ENCODE data around the gene EMC9. TPM values are rescaled to one million over a fixed set of nuclear protein-coding genes. Genes with fewer than 3 reads are reported as not detected.
"Not testable (repeated sequence)": the region's sequence is repeated elsewhere in the genome, so short reads cannot be mapped to it uniquely, and the experiment has no call there.

The EMC9 gene
- total RNA-seq, 2 experiments from 2014 or later, result 39.1 to 40.1 TPM

DNA sequence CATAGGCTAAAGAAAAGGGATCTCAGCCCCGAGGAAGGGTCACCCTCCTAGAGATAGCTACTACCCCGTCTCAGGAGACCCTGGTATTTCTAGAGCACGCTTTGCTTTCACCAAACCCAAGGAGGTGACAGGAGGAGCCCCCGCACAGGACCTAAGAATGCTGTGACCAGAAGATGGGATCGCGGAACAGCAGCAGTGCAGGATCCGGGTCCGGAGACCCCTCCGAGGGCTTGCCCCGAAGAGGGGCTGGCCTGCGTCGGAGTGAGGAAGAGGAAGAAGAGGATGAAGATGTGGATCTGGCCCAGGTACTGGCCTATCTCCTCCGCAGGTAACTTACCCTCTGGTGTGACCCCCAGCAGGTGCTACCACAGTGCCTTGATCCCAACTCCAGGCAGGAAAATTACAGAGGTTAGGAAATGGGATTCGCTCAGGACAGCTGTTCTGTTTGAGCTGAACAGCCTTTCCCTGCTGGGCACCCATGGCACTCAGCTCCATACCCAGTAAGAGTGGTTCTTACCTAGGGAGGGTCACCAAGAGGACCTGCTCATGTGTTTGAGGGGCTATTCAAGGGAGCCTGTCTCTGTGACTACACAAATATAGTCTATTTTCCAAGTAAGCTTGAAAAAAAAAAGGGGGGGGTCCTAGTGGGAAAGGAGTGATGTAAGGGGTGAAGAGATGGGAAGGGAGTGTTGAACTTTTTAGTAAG lies 25.8 kb downstream of the EMC9 start:
- Mint-ChIP-seq H3K27ac (peak overlapping the region; percentile 99), H3K4me3 (peak overlapping the region; percentile 95), H3K9me3 (no peaks in the 10 kb centered on the region), H3K36me3 (peaks cover 17% of the 10 kb centered on the region), H3K4me1 (peaks cover 21% of the 10 kb centered on the region), H3K27me3 (no peaks in the 10 kb centered on the region)
- DNase-seq, result no peak

DNA sequence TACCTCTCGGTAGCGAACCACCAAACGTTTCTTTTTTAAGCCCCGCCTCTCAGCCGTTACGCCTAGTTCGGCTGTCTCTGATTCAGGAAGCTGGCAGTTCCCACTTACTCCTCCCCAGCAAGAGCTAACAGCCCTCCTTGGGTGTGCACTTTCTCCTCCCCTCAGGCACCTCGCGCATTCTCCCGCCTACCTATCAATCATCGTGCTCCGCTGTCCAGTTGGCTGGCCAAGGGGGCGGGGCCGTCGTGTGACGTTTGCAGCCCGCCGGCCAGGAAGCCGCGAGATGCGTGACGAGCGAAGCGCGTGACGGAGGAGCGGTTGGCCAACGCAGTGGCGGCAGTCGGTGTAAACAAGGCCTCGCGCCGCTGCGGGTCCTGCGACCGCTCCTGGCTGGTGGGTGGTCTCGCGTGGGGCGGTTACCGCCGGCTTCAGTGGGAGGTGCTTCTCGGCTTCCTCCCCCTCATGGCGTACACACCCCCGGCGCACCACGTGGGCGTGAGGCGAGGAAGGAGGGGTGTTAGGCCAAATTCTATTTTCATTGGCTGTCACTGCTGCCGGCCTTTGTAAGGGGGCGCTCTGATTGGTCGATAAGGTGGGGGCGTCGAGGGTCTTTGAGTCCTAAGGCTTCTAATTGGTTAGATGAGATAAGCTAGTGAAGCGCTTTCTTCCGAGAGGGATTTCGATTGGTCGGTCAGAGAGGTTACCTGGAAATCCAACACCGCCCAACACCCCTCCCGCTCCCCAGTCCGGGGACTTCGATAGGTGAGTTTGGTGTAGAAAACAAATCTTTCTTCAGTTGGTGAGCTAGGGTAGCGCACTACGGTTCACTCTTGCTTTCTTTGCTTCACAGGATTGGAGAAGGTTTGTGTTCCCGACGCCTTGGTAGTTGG lies 26.6 kb downstream of the EMC9 start, which contains the start of the genes DCAF11 and NRL:
Gene DCAF11 (plus strand): TSS at position 246 of the 890 bp plus-strand sequence. CDS start 818 bp downstream, outside the sequence.
Gene NRL (minus strand): TSS at position 418 of the 890 bp plus-strand sequence. CDS start 32,101 bp downstream, outside the sequence.
- H3K27ac Mint-ChIP-seq, result peak within 1 kb of the TSS; percentile 99
- H3K27me3 Mint-ChIP-seq, result no peaks in the 10 kb centered on the region
- no peaks in the 10 kb centered on the region for H3K9me3 Mint-ChIP-seq
- H3K36me3 Mint-ChIP-seq, result peaks cover 17% of the 10 kb centered on the region
- peak within 1 kb of the TSS; percentile 95 for H3K4me3 Mint-ChIP-seq
- peak; percentile 99 for DNase-seq
- H3K4me1 Mint-ChIP-seq, result peaks cover 22% of the 10 kb centered on the region

DNA sequence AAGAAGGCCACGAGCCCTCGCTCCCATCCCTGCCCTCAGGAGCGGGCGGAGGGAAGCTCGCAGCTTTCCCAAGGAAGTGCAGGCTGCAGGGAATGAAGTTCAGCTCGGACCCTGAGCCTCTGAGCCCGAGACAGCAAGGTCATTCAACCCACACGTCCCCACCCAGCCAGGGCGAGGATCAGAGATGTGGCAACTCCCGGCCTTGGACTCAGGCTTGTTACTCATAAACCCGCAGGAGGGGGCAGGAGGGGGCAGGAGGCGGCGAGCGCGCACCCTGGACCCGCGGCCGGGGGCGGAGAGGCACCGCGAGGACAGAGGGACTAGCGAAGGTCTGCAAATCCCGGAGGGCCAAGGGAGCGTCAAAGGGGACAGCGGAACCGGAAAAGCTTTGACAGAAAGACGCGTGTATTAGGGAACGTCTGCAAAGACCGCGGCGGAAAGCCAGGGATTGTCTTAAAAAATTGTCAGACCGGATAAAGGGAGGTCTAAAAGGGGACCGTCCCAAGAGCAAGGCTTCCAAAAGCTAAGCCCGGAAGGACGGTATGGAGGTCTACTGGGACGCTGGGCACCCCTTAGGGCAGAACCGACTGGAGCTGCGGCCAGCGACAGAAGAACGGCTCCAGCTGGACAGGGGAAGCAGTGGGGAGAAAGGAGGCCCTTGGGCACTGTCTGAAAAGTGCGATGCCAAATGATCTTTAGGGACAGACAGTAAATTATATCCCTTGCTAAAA lies 27.4 kb downstream of the EMC9 start:
- H3K4me3 Mint-ChIP-seq, result peak overlapping the region; percentile 95
- peaks cover 22% of the 10 kb centered on the region for H3K4me1 Mint-ChIP-seq
- H3K27me3 Mint-ChIP-seq, result no peaks in the 10 kb centered on the region
- H3K9me3 Mint-ChIP-seq, result no peaks in the 10 kb centered on the region
- peaks cover 17% of the 10 kb centered on the region for H3K36me3 Mint-ChIP-seq
- peak; percentile 87 for DNase-seq
- peak overlapping the region; percentile 99 for H3K27ac Mint-ChIP-seq

DNA sequence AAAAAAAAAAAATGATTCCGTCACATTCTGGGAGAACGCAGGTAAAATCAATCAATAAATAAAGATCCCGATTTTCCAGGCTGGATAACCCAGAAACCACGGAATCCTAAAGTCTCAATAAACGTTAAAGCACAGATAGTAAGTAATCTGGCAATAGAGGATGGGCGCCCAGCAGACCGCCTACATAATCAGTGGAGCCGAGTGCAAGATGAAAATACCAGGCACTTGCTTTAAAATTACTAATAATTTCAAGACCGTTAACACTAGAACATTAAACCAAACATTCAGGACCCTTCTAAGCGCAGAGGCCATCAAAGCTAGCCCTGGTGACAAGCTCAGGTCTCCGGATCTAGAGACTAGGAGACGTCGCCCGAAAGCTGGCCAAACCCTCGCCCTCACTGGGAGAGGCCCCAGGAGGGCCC lies 28.0 kb downstream of the EMC9 start:
- H3K27me3 Mint-ChIP-seq, result no peaks in the 10 kb centered on the region
- H3K9me3 Mint-ChIP-seq, result no peaks in the 10 kb centered on the region
- H3K4me3 Mint-ChIP-seq, result peak overlapping the region; percentile 95
- peaks cover 28% of the 10 kb centered on the region for H3K4me1 Mint-ChIP-seq
- DNase-seq, result no peak
- peak overlapping the region; percentile 99 for H3K27ac Mint-ChIP-seq
- H3K36me3 Mint-ChIP-seq, result peaks cover 12% of the 10 kb centered on the region

DNA sequence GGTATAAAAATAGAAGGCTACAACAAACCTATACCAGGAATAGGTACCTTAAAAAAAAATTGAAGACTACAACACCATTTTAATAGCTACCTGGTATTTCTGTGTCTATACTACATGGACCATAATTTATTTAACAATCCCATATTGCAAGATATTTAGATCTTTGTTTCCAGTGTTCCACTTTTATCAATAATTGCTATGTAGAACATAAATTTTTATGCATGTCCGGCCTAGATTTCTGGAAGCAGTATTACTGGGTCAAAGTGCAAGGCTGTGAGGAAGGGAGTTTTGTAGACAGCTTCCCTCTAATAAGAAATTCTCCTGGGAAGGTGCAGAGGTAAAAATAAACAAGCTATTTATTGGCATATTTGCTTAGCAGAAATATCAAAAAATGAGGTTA lies 30.9 kb downstream of the EMC9 start:
- Mint-ChIP-seq H3K27me3 (no peaks in the 10 kb centered on the region), H3K27ac (peak overlapping the region; percentile 25), H3K36me3 (peaks cover 7% of the 10 kb centered on the region), H3K9me3 (no peaks in the 10 kb centered on the region), H3K4me1 (peaks cover 22% of the 10 kb centered on the region), H3K4me3 (no peak overlapping the region)
- DNase-seq, result no peak

DNA sequence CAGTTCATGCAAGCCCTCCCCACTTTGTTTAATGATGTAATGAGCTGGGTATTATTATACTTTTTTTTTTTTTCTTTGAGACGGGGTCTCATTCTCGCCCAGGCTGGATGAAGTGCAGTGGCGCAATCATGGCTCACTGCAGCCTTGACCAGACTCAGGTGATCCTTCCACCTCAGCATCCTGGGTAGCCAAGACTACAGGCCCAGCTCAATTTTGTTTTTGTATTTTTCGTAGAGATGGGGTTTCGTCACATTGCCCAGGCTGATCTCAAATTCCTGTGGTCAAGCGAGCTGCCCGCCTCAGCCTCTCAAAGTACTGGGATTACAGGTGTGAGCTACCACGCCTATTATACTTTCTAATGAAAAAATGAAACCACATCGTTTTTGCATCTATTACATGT lies 31.3 kb downstream of the EMC9 start:
- H3K9me3 Mint-ChIP-seq, result no peaks in the 10 kb centered on the region
- no peak for DNase-seq
- H3K4me1 Mint-ChIP-seq, result peaks cover 19% of the 10 kb centered on the region
- H3K4me3 Mint-ChIP-seq, result no peak overlapping the region
- no peak overlapping the region for H3K27ac Mint-ChIP-seq
- H3K27me3 Mint-ChIP-seq, result no peaks in the 10 kb centered on the region
- H3K36me3 Mint-ChIP-seq, result peaks cover 7% of the 10 kb centered on the region

DNA sequence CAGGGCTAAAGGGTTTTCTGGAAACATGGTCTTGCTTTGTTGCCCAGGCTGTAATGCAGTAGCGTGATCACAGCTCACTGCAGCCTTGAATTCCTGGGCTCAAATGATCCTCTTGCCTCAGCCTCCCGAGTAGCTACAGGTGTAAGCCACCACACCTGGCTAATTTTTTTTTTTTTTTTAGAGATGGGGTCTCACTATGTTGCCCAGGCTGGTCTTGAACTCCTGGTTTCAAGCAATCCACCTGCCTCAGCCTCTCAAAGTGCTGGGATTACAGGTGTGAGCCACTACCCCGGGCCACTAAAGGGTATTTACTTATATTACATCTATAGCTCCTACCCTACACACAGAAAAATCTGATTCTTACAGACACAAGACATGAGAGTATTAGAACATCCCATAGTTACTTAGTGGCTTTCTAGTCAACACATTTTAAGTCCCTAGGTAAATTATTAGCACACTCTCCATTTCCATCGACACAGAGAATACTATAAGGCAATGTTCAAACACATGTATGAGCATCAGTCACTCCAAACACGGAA lies 33.0 kb downstream of the EMC9 start:
- Mint-ChIP-seq H3K27me3 (no peaks in the 10 kb centered on the region), H3K27ac (peak overlapping the region; percentile 92), H3K4me1 (peaks cover 19% of the 10 kb centered on the region), H3K4me3 (no peak overlapping the region), H3K9me3 (no peaks in the 10 kb centered on the region), H3K36me3 (peaks cover 22% of the 10 kb centered on the region)
- no peak for DNase-seq

DNA sequence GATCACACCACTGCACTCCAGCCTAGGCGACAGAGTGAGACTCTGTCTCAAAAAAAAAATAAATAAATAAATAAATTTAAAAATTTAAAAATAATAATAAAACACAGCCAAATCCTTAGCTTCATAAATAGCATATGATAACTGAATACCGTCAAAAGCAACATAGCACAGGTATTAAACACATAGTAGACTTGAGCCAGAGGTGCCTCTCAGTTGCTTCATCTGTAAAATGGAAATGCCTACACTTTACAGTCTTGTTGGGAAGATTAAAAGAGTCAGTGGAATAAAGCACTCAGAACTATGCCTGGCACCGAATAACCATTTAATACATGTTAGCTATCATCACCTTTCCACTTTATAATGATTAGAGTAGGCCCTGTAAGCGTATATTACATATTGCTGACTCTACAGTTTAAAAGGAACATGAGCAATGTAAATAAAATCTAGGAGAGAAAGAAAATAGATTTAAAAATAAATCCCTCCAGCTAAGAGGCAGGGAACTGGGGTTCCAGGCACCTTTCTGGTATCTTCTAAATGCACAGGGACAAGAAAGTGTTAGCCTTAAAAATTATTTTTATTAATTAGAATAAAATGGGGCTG lies 34.6 kb downstream of the EMC9 start:
- peaks cover 32% of the 10 kb centered on the region for H3K36me3 Mint-ChIP-seq
- no peak overlapping the region for H3K27ac Mint-ChIP-seq
- no peak for DNase-seq
- H3K27me3 Mint-ChIP-seq, result no peaks in the 10 kb centered on the region
- H3K4me1 Mint-ChIP-seq, result peaks cover 19% of the 10 kb centered on the region
- no peak overlapping the region for H3K4me3 Mint-ChIP-seq
- H3K9me3 Mint-ChIP-seq, result no peaks in the 10 kb centered on the region

DNA sequence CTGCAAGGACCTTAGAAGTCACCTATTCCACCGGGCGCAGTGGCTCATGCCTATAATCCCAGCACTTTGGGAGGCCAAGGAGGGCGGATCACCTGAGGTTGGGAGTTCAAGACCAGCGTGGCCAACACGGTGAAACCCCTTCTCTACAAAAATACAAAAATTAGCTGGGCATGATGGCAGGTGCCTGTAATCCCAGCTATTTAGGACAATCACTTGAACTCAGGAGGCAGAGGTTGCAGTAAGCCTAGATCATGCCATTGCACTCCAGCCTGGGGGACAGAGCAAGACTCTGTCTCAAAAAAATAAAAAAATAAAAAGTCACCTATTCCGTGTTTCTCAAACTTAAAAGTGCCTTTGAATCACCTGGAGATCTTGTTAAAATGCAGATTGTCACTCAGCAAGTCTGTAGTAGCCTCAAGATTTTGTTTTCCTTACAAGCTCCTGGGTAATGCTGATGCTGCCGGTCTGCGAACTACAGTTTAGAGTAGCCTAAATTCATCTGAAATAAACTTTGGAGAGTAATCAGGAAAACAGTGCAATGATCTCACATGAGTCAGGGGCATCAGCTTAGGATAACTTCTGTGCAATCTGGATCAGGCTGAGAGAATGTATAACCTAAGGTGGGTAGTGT lies 35.7 kb downstream of the EMC9 start:
- DNase-seq, H3K27me3 Mint-ChIP-seq, H3K4me3 Mint-ChIP-seq, H3K9me3 Mint-ChIP-seq: not testable (repeated sequence)
- H3K27ac Mint-ChIP-seq, result peak overlapping the region; percentile 48
- H3K36me3 Mint-ChIP-seq, result peaks cover 32% of the 10 kb centered on the region
- peaks cover 19% of the 10 kb centered on the region for H3K4me1 Mint-ChIP-seq

DNA sequence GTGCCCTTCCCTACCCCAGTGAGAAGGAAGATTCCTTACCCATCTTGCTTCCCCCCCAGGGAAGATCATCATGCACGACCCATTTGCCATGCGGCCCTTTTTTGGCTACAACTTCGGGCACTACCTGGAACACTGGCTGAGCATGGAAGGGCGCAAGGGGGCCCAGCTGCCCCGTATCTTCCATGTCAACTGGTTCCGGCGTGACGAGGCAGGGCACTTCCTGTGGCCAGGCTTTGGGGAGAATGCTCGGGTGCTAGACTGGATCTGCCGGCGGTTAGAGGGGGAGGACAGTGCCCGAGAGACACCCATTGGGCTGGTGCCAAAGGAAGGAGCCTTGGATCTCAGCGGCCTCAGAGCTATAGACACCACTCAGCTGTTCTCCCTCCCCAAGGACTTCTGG lies 37.9 kb downstream of the EMC9 start:
- no peak overlapping the region for H3K27ac Mint-ChIP-seq
- peaks cover 45% of the 10 kb centered on the region for H3K36me3 Mint-ChIP-seq
- H3K9me3 Mint-ChIP-seq, result no peaks in the 10 kb centered on the region

DNA sequence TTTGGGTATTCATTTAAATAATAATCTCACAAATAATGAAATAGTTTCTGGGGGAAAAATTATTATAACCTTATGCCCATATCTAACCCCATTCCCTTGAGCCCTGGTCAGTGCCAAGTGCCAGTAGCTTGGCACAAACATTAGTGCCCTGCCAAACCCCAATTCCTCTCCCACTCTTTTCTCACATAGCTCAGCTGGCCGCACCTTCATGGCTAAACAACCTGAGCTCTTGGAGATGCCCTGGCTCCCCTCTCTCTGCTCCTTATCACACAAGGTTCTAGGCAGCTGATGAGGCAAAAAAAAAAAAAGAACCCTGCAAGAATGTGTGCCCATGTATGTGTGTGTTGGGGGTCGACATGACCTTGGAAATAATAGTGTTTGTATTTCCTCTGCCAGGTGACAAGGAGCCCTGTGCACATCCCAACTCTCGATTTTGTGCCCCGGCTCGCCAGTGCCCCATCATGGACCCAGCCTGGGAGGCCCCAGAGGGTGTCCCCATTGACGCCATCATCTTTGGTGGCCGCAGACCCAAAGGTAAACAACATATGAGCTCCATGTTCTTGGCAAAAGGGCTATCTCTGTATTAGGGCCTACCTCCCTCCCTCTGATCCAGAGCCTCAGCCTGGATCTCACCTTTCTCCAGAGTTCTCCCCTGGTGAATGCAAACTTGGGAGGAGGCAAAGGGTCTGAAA lies 38.9 kb downstream of the EMC9 start:
- Mint-ChIP-seq H3K9me3 (no peaks in the 10 kb centered on the region), H3K4me1 (peaks cover 9% of the 10 kb centered on the region), H3K27ac (peak overlapping the region; percentile 3), H3K4me3 (no peak overlapping the region), H3K27me3 (no peaks in the 10 kb centered on the region), H3K36me3 (peaks cover 49% of the 10 kb centered on the region)
- DNase-seq, result no peak

More for the DNA sequence above, 37.9 kb downstream of the EMC9 start:
- H3K4me3 Mint-ChIP-seq, result no peak overlapping the region
- peaks cover 11% of the 10 kb centered on the region for H3K4me1 Mint-ChIP-seq
- no peaks in the 10 kb centered on the region for H3K27me3 Mint-ChIP-seq
- no peak for DNase-seq

DNA sequence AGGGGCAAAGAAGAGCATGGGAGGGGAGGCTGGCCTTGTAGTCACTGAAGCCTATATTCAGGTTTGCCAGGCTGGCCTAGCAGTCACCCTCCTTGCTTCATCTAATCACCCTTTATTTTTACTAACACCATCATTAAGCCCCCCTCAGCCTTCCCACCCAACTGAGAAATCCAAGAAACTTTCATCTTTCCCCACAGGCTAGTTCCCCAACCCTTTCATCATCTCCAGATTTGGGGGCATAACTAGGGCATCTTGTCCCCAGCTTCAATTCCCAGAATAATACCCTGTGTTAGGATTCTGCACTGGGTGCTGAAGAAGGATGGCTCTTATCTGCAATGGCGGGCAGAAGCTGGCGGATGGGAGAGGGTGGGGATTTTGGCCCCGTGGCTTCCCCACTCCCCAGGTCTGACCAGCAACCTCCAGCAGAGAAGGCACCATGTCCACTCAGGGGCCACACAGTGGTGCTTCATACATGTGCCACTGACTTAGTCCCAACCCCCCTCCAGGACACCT lies 40.4 kb downstream of the EMC9 start:
- H3K4me1 Mint-ChIP-seq, result peaks cover 12% of the 10 kb centered on the region
- no peaks in the 10 kb centered on the region for H3K9me3 Mint-ChIP-seq

DNA sequence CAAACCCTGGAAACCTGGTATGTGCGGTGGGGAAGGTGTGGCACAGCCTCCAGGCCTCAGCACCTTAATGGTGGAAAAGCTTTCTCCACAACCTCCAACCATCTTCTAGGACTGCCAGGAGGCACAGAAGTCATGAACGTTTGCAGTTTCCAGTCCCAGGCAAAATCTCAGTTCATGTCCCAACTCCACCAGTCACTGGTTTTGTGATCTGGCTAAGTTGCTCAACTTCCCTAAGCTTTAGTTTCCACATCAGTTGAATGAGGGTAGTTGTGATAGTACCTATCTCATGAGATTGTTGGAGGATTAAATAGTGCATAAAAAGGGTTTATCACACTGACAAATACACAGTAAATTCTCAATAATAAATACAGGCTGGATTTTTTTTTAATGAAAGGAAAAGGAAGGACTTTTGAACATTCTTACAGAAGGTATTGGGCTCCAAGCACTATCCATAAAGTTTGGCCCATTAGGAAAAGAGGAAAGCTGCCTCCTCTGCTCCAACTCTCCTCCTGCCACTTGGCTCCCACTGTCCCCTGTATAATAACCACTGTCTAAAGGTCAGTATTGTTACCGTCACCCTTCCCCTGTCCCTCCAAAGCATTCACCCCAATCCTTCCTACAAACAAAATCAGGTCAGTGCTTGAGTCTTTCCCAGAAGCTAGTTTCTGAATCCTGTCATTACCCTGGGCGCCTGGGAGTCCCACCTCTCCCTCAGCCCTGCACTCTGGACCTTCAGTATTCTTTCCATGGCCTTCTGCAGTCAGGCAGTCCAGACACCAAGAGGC lies 41.0 kb downstream of the EMC9 start:
- no peaks in the 10 kb centered on the region for H3K9me3 Mint-ChIP-seq
- H3K27me3 Mint-ChIP-seq, result no peaks in the 10 kb centered on the region
- DNase-seq, result no peak
- H3K36me3 Mint-ChIP-seq, result peaks cover 61% of the 10 kb centered on the region
- peaks cover 13% of the 10 kb centered on the region for H3K4me1 Mint-ChIP-seq
- no peak overlapping the region for H3K4me3 Mint-ChIP-seq
- no peak overlapping the region for H3K27ac Mint-ChIP-seq

More for the DNA sequence above, 40.4 kb downstream of the EMC9 start:
- peaks cover 57% of the 10 kb centered on the region for H3K36me3 Mint-ChIP-seq
- no peak overlapping the region for H3K27ac Mint-ChIP-seq
- H3K4me3 Mint-ChIP-seq, result no peak overlapping the region
- DNase-seq, result no peak
- no peaks in the 10 kb centered on the region for H3K27me3 Mint-ChIP-seq

Data from activated naive CD8-positive, alpha-beta T cell treated with anti-CD3 and anti-CD28 coated beads for 36 hours (primary cell).